T-cell (primary cell): ENCODE results near the gene TENT4A. TPM values are rescaled to one million over a fixed set of nuclear protein-coding genes. Genes with fewer than 3 reads are reported as not detected.

Source experiments
- ATAC-seq, 4 experiments: fragments of 200-7000 bp in 3 of 4; fragments of 150-1000 bp in 1 of 4; cut with Tn5 transposase; replicated peaks in 1 of 4; 1 replicate in 3 of 4; 2 replicates in 1 of 4; pipeline ENCODE4 v1.10.0; 2021; ENCODE audit warnings: moderate library complexity in 3 of 4, mild to moderate bottlenecking in 2 of 4, moderate number of reproducible peaks in 1 of 4
- CTCF ChIA-PET, 2 donors: fragments of 300-600 bp; sonication (Branson Sonifier 250); formaldehyde crosslinking; loops; one replicate each; lab custom pipeline; 2022; ENCODE audit warnings: antibody characterized with exemption in 2 of 2; lab: Charles Lee
- POLR2A ChIA-PET, 2 donors: fragments of 300-600 bp; sonication (Branson Sonifier 250); formaldehyde crosslinking; loops; one replicate each; lab custom pipeline; 2022; ENCODE audit warnings: antibody characterized with exemption in 2 of 2; lab: Charles Lee
- DNase-seq, 35 experiments: peaks; one replicate each; pipeline versions ENCODE4 v3.0.0 to v3.0.0-alpha.2; 2013 to 2023
- H3K27ac ChIP-seq: one replicate; pipeline ENCODE4 v1.5.1; 2013; ENCODE audit warnings: low read length
- H3K27me3 ChIP-seq, 2 experiments: replicated peaks in 1 of 2; 1 replicate in 1 of 2; 2 replicates in 1 of 2; pipeline versions ENCODE4 v1.6.1 to v1.7.0; 2013; ENCODE audit warnings: low read length in 1 of 2, mixed read lengths in 1 of 2; ENCODE audit not compliant: control insufficient read depth in 2 of 2, insufficient read depth in 2 of 2; ENCODE audit errors: extremely low read depth in 1 of 2
- H3K36me3 ChIP-seq, 2 donors: 1 replicate in 1 of 2; 2 replicates in 1 of 2; pipeline versions ENCODE4 v1.6.1 to v1.7.0; 2013; ENCODE audit warnings: low read length in 1 of 2; ENCODE audit not compliant: control insufficient read depth in 2 of 2, insufficient read depth in 1 of 2; ENCODE audit errors: extremely low read depth in 1 of 2
- H3K4me1 ChIP-seq, 2 experiments: 1 replicate in 1 of 2; 2 replicates in 1 of 2; pipeline versions ENCODE4 v1.6.1 to v1.7.0; 2013; ENCODE audit warnings: low read length in 2 of 2, mixed read lengths in 1 of 2; ENCODE audit not compliant: insufficient read depth in 2 of 2, control insufficient read depth in 1 of 2; ENCODE audit errors: extremely low read depth in 1 of 2
- H3K4me3 ChIP-seq, 2 donors: 1 replicate in 1 of 2; 2 replicates in 1 of 2; pipeline versions ENCODE4 v1.5.1 to v1.7.0; 2013; ENCODE audit warnings: mild to moderate bottlenecking in 2 of 2, low read length in 1 of 2, moderate library complexity in 1 of 2; ENCODE audit not compliant: control insufficient read depth in 1 of 2; ENCODE audit errors: extremely low read depth in 1 of 2
- H3K9me3 ChIP-seq: 2 replicates; pipeline ENCODE4 v1.7.0; 2013
- H3K27ac Mint-ChIP-seq, 2 donors: one replicate each; pipeline ENCODE4 v1.8.0; 2020 to 2021; ENCODE audit warnings: mild to moderate bottlenecking in 2 of 2, mixed read lengths in 2 of 2
- H3K27me3 Mint-ChIP-seq, 2 donors: one replicate each; pipeline ENCODE4 v1.8.0; 2021 to 2022; ENCODE audit warnings: mixed read lengths in 2 of 2
- H3K36me3 Mint-ChIP-seq: one replicate; pipeline ENCODE4 v1.8.0; 2021; ENCODE audit warnings: mixed read lengths
- H3K4me1 Mint-ChIP-seq, 3 donors: one replicate each; pipeline ENCODE4 v1.8.0; 2020 to 2022; ENCODE audit warnings: mixed read lengths in 3 of 3, mild to moderate bottlenecking in 1 of 3
- H3K4me3 Mint-ChIP-seq, 3 donors: one replicate each; pipeline ENCODE4 v1.8.0; 2020 to 2022; ENCODE audit warnings: mild to moderate bottlenecking in 3 of 3, mixed read lengths in 3 of 3, moderate library complexity in 3 of 3
- H3K9me3 Mint-ChIP-seq, 3 donors: one replicate each; pipeline ENCODE4 v1.8.0; 2020 to 2022; ENCODE audit warnings: mixed read lengths in 3 of 3
- WGBS: methylation state at CpG from one replicate; pipeline ENCODE4 v1.1.5; 2013; ENCODE audit warnings: missing lambda C conversion rate; ENCODE audit not compliant: insufficient coverage; 5-methylcytosine and 5-hydroxymethylcytosine counted together
- total RNA-seq, 35 experiments: library from RNA in 6 of 35; stranded (reverse) in 6 of 35; fragments of 120-200 nt in 1 of 35; gene quantifications; one replicate each; pipeline versions ENCODE4 v1.2.1 to v1.2.4 and lab custom pipeline; 2013 to 2026

The TENT4A gene
- total RNA-seq, 5 donors from 2014 or later (not counting 1 experiment from before 2014, with no cell fraction given) = 42.7 to 62.9 (median 45.6) TPM

DNA sequence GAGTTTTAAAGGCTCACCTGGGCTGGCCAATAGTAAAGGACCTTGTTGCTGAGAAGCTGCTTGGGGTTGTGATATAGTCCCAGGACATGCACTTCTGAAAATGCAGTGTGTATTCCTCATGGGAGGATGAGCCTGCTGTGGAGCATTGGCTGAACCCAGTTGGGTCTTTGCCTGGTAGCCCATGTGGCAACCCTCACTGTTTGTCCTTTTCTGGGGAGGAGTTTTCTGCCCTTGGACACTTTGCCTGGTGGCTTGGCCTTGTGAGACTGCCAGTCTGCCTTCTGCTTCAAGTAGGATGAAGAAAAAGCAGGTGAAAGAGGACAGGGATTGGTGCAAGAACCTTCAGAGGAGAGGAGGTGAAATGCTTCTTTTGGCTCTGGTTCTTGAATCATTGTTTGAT lies 4.0 kb downstream of the TENT4A start:
- Mint-ChIP-seq H3K36me3 (peaks cover 7% of the 10 kb centered on the region), H3K4me3 (peak overlapping the region in 2 of 3 donors; percentile 78 to 89), H3K27me3 (no peaks in the 10 kb centered on the region), H3K27ac (peak overlapping the region; percentile 46 to 88), H3K9me3 (no peaks in the 10 kb centered on the region), H3K4me1 (peaks cover 63 to 72% (median 67%) of the 10 kb centered on the region in 3 donors)
- CTCF ChIA-PET = interaction anchor here in 1 of 2 donors (0.7 kb wide), 1 partner anchor 33 kb away, joined by 3 read pairs; no protein-coding TSS in a partner anchor
- no peak overlapping the region for H3K27ac ChIP-seq
- no peaks in the 10 kb centered on the region for H3K36me3 ChIP-seq
- no peak for DNase-seq
- H3K4me3 ChIP-seq = no peak overlapping the region
- peaks cover 19 to 66% of the 10 kb centered on the region in 2 experiments for H3K4me1 ChIP-seq
- no peak for ATAC-seq
- POLR2A ChIA-PET = no interaction called here
- H3K27me3 ChIP-seq = no peaks in the 10 kb centered on the region
- no peaks in the 10 kb centered on the region for H3K9me3 ChIP-seq

DNA sequence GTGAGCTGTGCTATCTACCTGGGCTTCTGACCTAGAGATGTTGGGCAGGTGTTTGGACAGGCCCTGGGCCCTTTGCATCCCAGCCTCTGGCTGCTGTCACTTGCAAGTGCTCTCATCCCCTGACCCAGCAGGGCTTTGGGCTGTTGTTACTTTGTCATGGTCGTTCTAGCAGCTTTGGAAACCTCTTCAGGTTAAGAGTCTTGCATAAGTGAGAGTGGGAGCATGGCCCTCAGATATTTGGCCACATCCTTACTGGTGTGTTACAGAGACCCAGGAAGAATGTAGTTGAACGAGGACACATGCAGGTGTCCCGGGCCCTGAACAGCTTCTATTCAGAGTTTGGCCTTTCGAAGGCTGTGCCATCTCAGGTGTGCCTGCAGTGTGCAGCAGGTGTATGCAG lies 4.5 kb downstream of the TENT4A start:
- H3K9me3 Mint-ChIP-seq = no peaks in the 10 kb centered on the region
- peaks cover 68 to 76% (median 71%) of the 10 kb centered on the region in 3 donors for H3K4me1 Mint-ChIP-seq
- ChIA-PET CTCF (no interaction called here), POLR2A (no interaction called here)
- Histone ChIP-seq H3K27ac (no peak overlapping the region), H3K9me3 (no peaks in the 10 kb centered on the region), H3K4me1 (peaks cover 19 to 63% of the 10 kb centered on the region in 2 experiments), H3K27me3 (no peaks in the 10 kb centered on the region), H3K4me3 (no peak overlapping the region), H3K36me3 (no peaks in the 10 kb centered on the region)
- no peak for DNase-seq
- ATAC-seq = no peak
- peak overlapping the region in 1 of 3 donors; percentile 78 for H3K4me3 Mint-ChIP-seq
- peak overlapping the region; percentile 46 to 88 for H3K27ac Mint-ChIP-seq
- WGBS = 82% methylated on average over 4 of the region's 4 CpGs
- peaks cover 7% of the 10 kb centered on the region for H3K36me3 Mint-ChIP-seq
- no peaks in the 10 kb centered on the region for H3K27me3 Mint-ChIP-seq

DNA sequence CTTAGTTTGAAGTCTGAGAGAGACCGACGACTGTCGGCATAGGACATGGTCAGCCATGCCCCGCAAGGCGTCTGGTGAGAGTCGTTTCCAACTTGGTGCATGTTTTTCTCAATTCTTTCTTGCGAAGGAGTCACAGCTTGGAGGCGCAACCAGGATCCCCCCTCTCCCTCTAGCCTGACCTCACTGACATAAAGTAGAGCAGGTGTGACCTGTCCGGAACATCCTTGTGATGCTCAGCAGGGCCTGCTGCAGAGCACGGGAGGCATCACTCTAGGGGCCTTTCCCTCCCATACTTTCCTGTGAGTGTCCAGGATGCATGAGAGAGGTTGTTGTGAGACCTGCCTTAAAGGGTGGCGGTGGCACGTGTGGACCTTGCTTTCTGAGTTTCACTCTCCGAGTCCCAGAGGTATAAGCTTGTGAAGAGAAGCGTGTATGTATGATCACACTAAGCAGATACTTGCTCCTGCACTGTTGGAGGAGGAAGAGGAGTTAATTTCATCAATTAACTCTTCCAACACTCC lies 5.0 kb downstream of the TENT4A start:
- H3K27ac Mint-ChIP-seq = peak overlapping the region in 1 of 2 donors; percentile 39
- no peaks in the 10 kb centered on the region for H3K9me3 Mint-ChIP-seq
- H3K4me3 ChIP-seq = no peak overlapping the region
- ChIA-PET POLR2A (interaction anchor here in 1 of 2 donors (0.6 kb wide), 1 partner anchor 14 kb away, joined by 8 read pairs; no protein-coding TSS in a partner anchor), CTCF (no interaction called here)
- H3K36me3 ChIP-seq = no peaks in the 10 kb centered on the region
- no peaks in the 10 kb centered on the region for H3K9me3 ChIP-seq
- H3K4me1 Mint-ChIP-seq = peaks cover 73 to 80% (median 76%) of the 10 kb centered on the region in 3 donors
- no peaks in the 10 kb centered on the region for H3K27me3 Mint-ChIP-seq
- H3K36me3 Mint-ChIP-seq = peaks cover 10% of the 10 kb centered on the region
- no peaks in the 10 kb centered on the region for H3K27me3 ChIP-seq
- DNase-seq = no peak
- H3K27ac ChIP-seq = no peak overlapping the region
- peaks cover 19 to 65% of the 10 kb centered on the region in 2 experiments for H3K4me1 ChIP-seq
- no peak for ATAC-seq
- 94% methylated on average over 7 of the region's 14 CpGs for WGBS
- H3K4me3 Mint-ChIP-seq = peak overlapping the region in 2 of 3 donors; percentile 25 to 78

DNA sequence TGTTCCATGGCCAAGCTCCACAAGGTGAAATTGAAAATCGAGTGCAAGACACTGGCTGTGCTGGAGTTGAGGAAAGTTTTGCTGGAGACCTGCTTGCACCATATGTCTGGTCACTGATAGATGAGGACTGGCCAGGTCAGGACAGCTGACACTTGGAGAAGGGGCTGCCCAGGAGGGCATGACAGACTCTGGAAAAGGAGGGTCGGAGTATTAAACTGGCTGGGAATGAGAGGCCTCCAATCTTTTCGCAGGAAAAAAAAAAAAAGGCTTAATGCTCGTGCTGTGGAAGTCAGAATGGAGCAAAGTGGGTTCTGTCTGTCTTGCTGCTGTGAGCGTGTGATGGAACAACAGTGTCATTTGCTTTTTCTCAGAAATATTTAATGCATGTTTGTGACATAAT lies 5.5 kb downstream of the TENT4A start:
- WGBS = 78% methylated on average over 4 of the region's 5 CpGs
- no peak for ATAC-seq
- H3K36me3 Mint-ChIP-seq = peaks cover 15% of the 10 kb centered on the region
- Histone ChIP-seq H3K36me3 (peaks cover 0 to under 1% of the 10 kb centered on the region in 2 donors), H3K27me3 (no peaks in the 10 kb centered on the region), H3K4me1 (peaks cover 19 to 68% of the 10 kb centered on the region in 2 experiments), H3K9me3 (no peaks in the 10 kb centered on the region), H3K4me3 (no peak overlapping the region), H3K27ac (no peak overlapping the region)
- peak overlapping the region in 1 of 3 donors; percentile 78 for H3K4me3 Mint-ChIP-seq
- H3K27me3 Mint-ChIP-seq = no peaks in the 10 kb centered on the region
- DNase-seq = no peak
- H3K27ac Mint-ChIP-seq = peak overlapping the region in 1 of 2 donors; percentile 39
- H3K9me3 Mint-ChIP-seq = no peaks in the 10 kb centered on the region
- peaks cover 78 to 85% (median 80%) of the 10 kb centered on the region in 3 donors for H3K4me1 Mint-ChIP-seq
- POLR2A ChIA-PET = interaction anchor here in 1 of 2 donors (0.6 kb wide), 1 partner anchor 13 kb away, joined by 8 read pairs; no protein-coding TSS in a partner anchor
- CTCF ChIA-PET = no interaction called here

DNA sequence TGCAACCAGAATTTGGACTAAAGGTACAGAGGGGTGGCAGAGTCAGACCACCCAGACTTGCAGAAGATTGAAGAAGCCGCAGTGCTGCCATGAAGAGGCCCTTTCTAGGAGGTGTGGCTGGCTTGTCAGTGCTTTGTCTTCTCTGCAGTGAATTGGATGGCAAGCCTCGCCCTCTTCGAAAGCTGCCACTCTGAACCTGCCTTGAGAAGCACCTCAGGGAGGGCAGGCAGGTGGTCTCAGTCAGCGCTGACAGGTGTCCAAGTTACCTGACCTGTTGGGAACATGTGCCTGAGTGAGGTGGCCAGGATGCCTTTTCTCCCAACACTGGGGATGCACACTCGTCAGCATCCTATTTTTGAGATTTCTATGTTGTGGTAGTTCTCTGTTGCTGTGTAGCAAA lies 6.2 kb downstream of the TENT4A start:
- H3K4me3 ChIP-seq = no peak overlapping the region
- ChIA-PET CTCF (no interaction called here), POLR2A (no interaction called here)
- H3K36me3 ChIP-seq = peaks cover 0 to 6% of the 10 kb centered on the region in 2 donors
- no peak overlapping the region for H3K27ac Mint-ChIP-seq
- H3K4me1 Mint-ChIP-seq = peaks cover 85 to 92% (median 87%) of the 10 kb centered on the region in 3 donors
- peak overlapping the region in 1 of 3 donors; percentile 51 for H3K4me3 Mint-ChIP-seq
- DNase-seq (no peak), ATAC-seq (no peak)
- WGBS = 96% methylated on average over 4 of the region's 5 CpGs
- H3K36me3 Mint-ChIP-seq = peaks cover 21% of the 10 kb centered on the region
- H3K27ac ChIP-seq = no peak overlapping the region
- peaks cover 19 to 72% of the 10 kb centered on the region in 2 experiments for H3K4me1 ChIP-seq
- no peaks in the 10 kb centered on the region for H3K9me3 ChIP-seq
- H3K27me3 ChIP-seq = no peaks in the 10 kb centered on the region
- no peaks in the 10 kb centered on the region for H3K9me3 Mint-ChIP-seq
- no peaks in the 10 kb centered on the region for H3K27me3 Mint-ChIP-seq

DNA sequence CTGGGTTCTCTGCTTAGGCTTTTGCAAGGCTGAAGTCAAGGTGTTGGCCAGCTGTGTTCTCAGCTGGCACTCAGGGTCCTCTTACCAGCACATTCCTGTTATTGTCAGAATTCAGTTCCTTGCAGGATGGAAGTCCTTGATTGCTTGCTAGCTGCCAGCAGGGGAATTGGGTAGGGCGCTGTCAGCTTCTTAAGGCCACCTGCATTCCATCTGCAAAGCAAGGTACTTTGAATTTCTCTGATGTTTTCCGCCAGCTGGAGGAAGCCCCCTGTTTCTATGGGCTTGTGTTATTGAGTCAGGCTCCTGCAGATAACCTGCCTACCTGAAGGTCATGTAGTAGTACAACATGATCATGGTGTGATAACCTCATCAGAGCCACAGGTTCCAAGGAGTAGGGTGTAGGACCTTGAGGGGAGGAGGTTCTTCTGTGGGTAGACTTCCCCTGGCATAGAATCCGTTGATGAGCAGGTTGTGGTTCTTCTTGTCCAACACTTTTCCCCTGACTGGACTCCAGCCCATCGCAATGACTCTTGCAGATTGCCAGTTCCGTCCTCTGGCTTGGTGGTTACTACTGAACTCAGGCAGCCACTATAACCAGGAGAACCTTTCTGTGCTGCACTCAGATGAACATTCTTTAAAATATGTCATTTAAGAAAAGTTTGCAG lies 6.8 kb downstream of the TENT4A start:
- peak overlapping the region in 1 of 2 donors; percentile 58 for H3K27ac Mint-ChIP-seq
- peaks cover 91 to 94% (median 91%) of the 10 kb centered on the region in 3 donors for H3K4me1 Mint-ChIP-seq
- ChIA-PET POLR2A (no interaction called here), CTCF (no interaction called here)
- Histone ChIP-seq H3K27ac (no peak overlapping the region), H3K36me3 (peaks cover 0 to 10% of the 10 kb centered on the region in 2 donors), H3K4me3 (no peak overlapping the region), H3K4me1 (peaks cover 16 to 74% of the 10 kb centered on the region in 2 experiments), H3K27me3 (no peaks in the 10 kb centered on the region), H3K9me3 (no peaks in the 10 kb centered on the region)
- DNase-seq = no peak
- no peak for ATAC-seq
- H3K4me3 Mint-ChIP-seq = peak overlapping the region in 2 of 3 donors; percentile 37 to 51
- peaks cover 22% of the 10 kb centered on the region for H3K36me3 Mint-ChIP-seq
- WGBS = 87% methylated on average over 4 of the region's 5 CpGs
- H3K27me3 Mint-ChIP-seq = no peaks in the 10 kb centered on the region
- H3K9me3 Mint-ChIP-seq = no peaks in the 10 kb centered on the region
